ENCODE measurements around the gene EXPH5.

Gene EXPH5

DNA sequence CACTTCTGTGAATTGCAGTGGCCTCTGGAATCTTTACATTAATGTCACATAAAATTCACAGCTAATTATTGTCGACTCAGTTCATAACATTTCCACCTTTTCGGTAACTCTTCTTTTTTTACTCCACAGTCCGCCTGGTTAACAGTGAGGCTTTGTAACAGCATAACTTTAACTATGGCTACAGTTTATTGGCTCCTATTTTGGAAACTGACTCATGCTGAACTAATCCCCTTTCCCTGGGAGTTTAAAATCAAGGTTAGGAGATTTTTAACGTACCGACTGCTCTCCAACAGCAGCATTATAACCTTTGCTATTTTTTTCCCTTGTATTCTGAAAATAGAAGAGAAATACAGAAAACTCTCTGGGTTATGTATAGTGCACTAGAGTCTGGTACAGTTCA lies 92.2 kb downstream of the EXPH5 start:
- H4K20me1 ChIP-seq (ENCODE audit: control insufficient read depth, insufficient read depth, low read depth, low read length): no peaks in the 10 kb centered on the region
- H3K27ac ChIP-seq (ENCODE audit: low read depth, low read length): no peak overlapping the region

DNA sequence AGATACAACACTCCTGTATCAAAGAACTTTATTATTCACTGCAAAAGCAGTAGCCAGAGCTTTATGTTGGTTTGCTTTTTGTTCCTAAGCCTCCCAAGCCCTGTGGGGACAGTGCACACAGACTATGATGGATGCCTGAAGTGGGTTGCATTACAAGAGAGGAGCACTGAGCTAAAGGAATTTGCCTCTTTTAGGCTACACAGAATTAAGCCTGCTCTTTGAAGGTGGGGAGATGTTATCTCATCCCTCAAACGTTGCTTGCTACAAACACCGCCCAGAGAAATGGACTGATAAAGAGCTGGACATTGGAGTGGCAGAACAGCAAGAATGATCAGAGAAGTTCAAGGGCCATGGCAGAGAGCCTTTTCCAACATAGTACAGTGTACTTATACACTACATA lies 92.8 kb downstream of the EXPH5 start:
- no peaks in the 10 kb centered on the region for H3K9me2 ChIP-seq (replicated peaks; ENCODE audit: control insufficient read depth, low read length)
- H3K27me3 ChIP-seq (ENCODE audit: control insufficient read depth, low read length): peaks cover 11% of the 10 kb centered on the region
- peaks cover 14% of the 10 kb centered on the region for H3K4me1 ChIP-seq (ENCODE audit: control insufficient read depth, low read length)
- no peak overlapping the region for H3K4me3 ChIP-seq (ENCODE audit: low read length)
- no peak overlapping the region for H3K27ac ChIP-seq (ENCODE audit: low read depth, low read length)
- TF ChIP-seq, protein P1, sequence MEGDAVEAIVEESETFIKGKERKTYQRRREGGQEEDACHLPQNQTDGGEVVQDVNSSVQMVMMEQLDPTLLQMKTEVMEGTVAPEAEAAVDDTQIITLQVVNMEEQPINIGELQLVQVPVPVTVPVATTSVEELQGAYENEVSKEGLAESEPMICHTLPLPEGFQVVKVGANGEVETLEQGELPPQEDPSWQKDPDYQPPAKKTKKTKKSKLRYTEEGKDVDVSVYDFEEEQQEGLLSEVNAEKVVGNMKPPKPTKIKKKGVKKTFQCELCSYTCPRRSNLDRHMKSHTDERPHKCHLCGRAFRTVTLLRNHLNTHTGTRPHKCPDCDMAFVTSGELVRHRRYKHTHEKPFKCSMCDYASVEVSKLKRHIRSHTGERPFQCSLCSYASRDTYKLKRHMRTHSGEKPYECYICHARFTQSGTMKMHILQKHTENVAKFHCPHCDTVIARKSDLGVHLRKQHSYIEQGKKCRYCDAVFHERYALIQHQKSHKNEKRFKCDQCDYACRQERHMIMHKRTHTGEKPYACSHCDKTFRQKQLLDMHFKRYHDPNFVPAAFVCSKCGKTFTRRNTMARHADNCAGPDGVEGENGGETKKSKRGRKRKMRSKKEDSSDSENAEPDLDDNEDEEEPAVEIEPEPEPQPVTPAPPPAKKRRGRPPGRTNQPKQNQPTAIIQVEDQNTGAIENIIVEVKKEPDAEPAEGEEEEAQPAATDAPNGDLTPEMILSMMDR (IDR thresholded peaks at IDR 0.05; ENCODE audit: low read depth, low read length, poor library complexity, severe bottlenecking): no peak
- no peaks in the 10 kb centered on the region for H3K79me2 ChIP-seq (ENCODE audit: control insufficient read depth, low read length)
- H3K4me2 ChIP-seq (ENCODE audit: low read length): no peak overlapping the region
- H3K9me3 ChIP-seq (ENCODE audit: control insufficient read depth, insufficient read depth, low read length): no peaks in the 10 kb centered on the region
- no peaks in the 10 kb centered on the region for H3K36me3 ChIP-seq (ENCODE audit: control insufficient read depth, low read length)
- H4K20me1 ChIP-seq (ENCODE audit: control insufficient read depth, insufficient read depth, low read depth, low read length): no peaks in the 10 kb centered on the region
- no peaks in the 10 kb centered on the region for H3F3A ChIP-seq (ENCODE audit: control insufficient read depth, insufficient read depth)

More for the DNA sequence above, 92.2 kb downstream of the EXPH5 start:
- Histone ChIP-seq H3K27me3 (ENCODE audit: control insufficient read depth, low read length) (peaks cover 11% of the 10 kb centered on the region), H3K9me3 (ENCODE audit: control insufficient read depth, insufficient read depth, low read length) (no peaks in the 10 kb centered on the region), H3K9me2 (replicated peaks; ENCODE audit: control insufficient read depth, low read length) (no peaks in the 10 kb centered on the region), H3K36me3 (ENCODE audit: control insufficient read depth, low read length) (no peaks in the 10 kb centered on the region), H3K79me2 (ENCODE audit: control insufficient read depth, low read length) (no peaks in the 10 kb centered on the region), H3K4me2 (ENCODE audit: low read length) (no peak overlapping the region), H3F3A (ENCODE audit: control insufficient read depth, insufficient read depth) (no peaks in the 10 kb centered on the region), H3K4me1 (ENCODE audit: control insufficient read depth, low read length) (peaks cover 14% of the 10 kb centered on the region), H3K4me3 (ENCODE audit: low read length) (no peak overlapping the region)
- no peak for TF ChIP-seq EZH2phosphoT487 (IDR thresholded peaks at IDR 0.05; ENCODE audit: borderline replicate concordance, low read length)
- TF ChIP-seq, protein P1 (IDR thresholded peaks at IDR 0.05; ENCODE audit: low read depth, low read length, poor library complexity, severe bottlenecking): no peak

DNA sequence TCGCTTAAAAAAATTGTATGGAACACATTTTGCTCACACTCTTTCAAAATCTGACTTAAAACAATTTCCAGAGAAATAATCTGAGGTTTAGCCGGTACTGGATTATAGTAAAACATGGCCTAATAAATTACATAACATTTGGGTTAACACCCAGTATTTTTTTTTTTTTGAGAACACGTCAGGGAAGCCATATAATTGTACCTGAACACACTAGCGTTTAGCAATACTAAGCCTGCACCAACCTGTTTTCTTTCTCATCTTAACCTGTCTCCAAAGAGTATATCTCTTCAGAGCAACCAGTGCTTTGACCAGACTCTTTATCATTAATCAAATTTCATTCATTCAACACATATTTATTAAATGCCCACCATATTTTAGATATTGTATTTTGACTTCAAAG lies 93.4 kb downstream of the EXPH5 start:
- Histone ChIP-seq H3K4me2 (ENCODE audit: low read length) (no peak overlapping the region), H4K20me1 (ENCODE audit: control insufficient read depth, insufficient read depth, low read depth, low read length) (no peaks in the 10 kb centered on the region), H3F3A (ENCODE audit: control insufficient read depth, insufficient read depth) (no peaks in the 10 kb centered on the region), H3K9me2 (replicated peaks; ENCODE audit: control insufficient read depth, low read length) (no peaks in the 10 kb centered on the region), H3K4me1 (ENCODE audit: control insufficient read depth, low read length) (peaks cover 14% of the 10 kb centered on the region), H3K4me3 (ENCODE audit: low read length) (no peak overlapping the region), H3K79me2 (ENCODE audit: control insufficient read depth, low read length) (no peaks in the 10 kb centered on the region), H3K27me3 (ENCODE audit: control insufficient read depth, low read length) (peaks cover 11% of the 10 kb centered on the region), H3K36me3 (ENCODE audit: control insufficient read depth, low read length) (no peaks in the 10 kb centered on the region), H3K9me3 (ENCODE audit: control insufficient read depth, insufficient read depth, low read length) (no peaks in the 10 kb centered on the region), H3K27ac (ENCODE audit: low read depth, low read length) (no peak overlapping the region)
- TF ChIP-seq, protein P1 (IDR thresholded peaks at IDR 0.05; ENCODE audit: low read depth, low read length, poor library complexity, severe bottlenecking): no peak
- no peak for TF ChIP-seq EZH2phosphoT487 (IDR thresholded peaks at IDR 0.05; ENCODE audit: borderline replicate concordance, low read length)
